Mucosa of descending colon (tissue), 3 donors: ENCODE measurements around the gene RCBTB2. TPM values are rescaled to one million over a fixed set of nuclear protein-coding genes. Genes with fewer than 3 reads are reported as not detected.
"Not testable (repeated sequence)": the region's sequence is repeated elsewhere in the genome, so short reads cannot be mapped to it uniquely, and the experiment has no call there.

Source experiments
- ATAC-seq: fragments of 200-7000 bp; cut with Tn5 transposase; one replicate; pipeline ENCODE4 v1.9.1; 2020; ENCODE audit warnings: mild to moderate bottlenecking, moderate library complexity
- DNase-seq, 3 donors: peaks; one replicate each; pipeline ENCODE4 v3.0.0-alpha.2; 2020
- H3K36me3 ChIP-seq: fragments of 200-600 bp; one replicate; pipeline ENCODE4 v1.8.0; 2021; ENCODE audit warnings: low read depth, mild to moderate bottlenecking
- H3K4me1 ChIP-seq: fragments of 200-600 bp; one replicate; pipeline ENCODE4 v1.8.0; 2021; ENCODE audit warnings: low read depth, mild to moderate bottlenecking
- H3K4me3 ChIP-seq: fragments of 200-600 bp; one replicate; pipeline ENCODE4 v1.8.0; 2021; ENCODE audit warnings: mild to moderate bottlenecking
- H3K9me3 ChIP-seq: fragments of 200-600 bp; one replicate; pipeline ENCODE4 v1.8.0; 2021; ENCODE audit warnings: mild to moderate bottlenecking
- intact Hi-C, 2 donors: fragments of 100-400 bp; cut with DNase I in 1 of 2; cut with micrococcal nuclease in 1 of 2; formaldehyde crosslinking; loops; one replicate each; pipeline versions ENCODE4 v1.11.0 to v1.11.1; 2022; cut with DNase I, micrococcal nuclease
- total RNA-seq, 3 donors: library from RNA; stranded (reverse); fragmentation: NEBNext Ultra II Directional in 2 of 3; extraction: Animal tissue kit (Norgen Biotek cat#: 25700) in 2 of 3; gene quantifications; one replicate each; pipeline versions ENCODE4 v1.2.1 to v1.2.4, GENCODE V29; 2021 to 2023
- TF ChIP-seq, protein P1 (sequence below): fragments of 200-600 bp; IDR thresholded peaks from one replicate; pipeline ENCODE4 v1.8.0; 2022; ENCODE audit warnings: antibody characterized with exemption, mild to moderate bottlenecking
- donor health status: DM: no; HTN: no; CAD: no; lungs with moderate emphysema.
- donor health status: DM: no; HTN: no; CAD: no.
- donor health status: DM: no; HTN: yes; CAD: no.

The RCBTB2 gene
- total RNA-seq, 3 donors from 2014 or later: 4.9 to 10.9 (median 6.7) TPM

DNA sequence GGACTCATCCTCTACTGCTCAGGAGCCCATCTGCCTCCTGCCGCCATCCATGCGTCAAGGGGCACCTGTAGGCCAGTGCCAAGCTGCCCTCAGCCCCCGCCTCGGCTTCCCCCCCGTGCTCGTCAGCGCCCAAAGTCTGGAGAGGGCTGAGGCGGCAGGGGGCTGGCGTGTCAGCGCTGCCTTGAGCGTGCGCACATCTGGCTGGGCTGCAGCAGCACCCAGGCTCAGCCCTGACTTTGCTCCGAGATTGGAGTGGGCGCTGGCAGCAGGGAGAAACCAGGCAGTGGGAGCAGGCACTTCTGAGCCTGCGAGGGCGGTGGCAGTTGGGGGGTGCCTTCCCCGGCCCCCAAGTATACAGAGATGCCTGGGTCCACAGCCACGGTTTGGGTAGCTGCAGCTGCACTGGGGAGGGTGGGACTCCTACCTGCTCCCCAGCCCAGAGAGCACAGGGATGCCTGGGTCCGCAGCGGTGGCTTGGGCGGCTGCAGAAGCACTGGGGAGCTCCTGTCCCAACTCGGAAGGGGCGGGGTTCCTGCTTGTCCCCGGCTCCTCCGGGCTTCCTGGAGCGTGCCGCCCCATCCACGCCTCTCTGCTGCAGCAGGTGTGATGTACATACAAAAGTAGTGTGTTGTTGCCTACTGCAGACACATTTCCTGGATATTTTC, 75.2 kb downstream of the RCBTB2 start:
- Histone ChIP-seq H3K4me3 (no peak overlapping the region), H3K9me3 (no peaks in the 10 kb centered on the region), H3K4me1 (no peaks in the 10 kb centered on the region), H3K36me3 (no peaks in the 10 kb centered on the region)
- peak; percentile 9 for ATAC-seq
- intact Hi-C loops: no loop called here
- TF ChIP-seq, protein P1, sequence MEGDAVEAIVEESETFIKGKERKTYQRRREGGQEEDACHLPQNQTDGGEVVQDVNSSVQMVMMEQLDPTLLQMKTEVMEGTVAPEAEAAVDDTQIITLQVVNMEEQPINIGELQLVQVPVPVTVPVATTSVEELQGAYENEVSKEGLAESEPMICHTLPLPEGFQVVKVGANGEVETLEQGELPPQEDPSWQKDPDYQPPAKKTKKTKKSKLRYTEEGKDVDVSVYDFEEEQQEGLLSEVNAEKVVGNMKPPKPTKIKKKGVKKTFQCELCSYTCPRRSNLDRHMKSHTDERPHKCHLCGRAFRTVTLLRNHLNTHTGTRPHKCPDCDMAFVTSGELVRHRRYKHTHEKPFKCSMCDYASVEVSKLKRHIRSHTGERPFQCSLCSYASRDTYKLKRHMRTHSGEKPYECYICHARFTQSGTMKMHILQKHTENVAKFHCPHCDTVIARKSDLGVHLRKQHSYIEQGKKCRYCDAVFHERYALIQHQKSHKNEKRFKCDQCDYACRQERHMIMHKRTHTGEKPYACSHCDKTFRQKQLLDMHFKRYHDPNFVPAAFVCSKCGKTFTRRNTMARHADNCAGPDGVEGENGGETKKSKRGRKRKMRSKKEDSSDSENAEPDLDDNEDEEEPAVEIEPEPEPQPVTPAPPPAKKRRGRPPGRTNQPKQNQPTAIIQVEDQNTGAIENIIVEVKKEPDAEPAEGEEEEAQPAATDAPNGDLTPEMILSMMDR: no peak
- DNase-seq: no peak

DNA sequence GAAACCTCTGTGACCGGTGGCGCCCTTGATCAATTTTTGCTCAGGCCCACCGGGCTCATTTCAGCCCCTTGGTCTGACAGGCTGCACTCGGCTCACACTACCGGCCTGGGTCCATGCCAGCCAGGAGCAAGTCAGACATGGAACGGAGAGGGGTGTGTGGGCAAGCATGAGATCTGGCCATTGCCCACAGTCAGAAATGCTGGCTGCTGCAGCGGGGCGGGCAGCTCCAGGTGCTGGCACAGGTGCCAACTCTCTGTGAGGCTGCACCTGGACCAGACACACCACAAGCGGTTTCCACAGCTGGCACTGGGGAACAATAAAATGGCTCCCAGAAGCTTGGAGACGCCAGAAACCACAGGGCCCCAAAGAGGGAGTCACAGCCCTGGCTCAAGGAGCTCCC, 76.3 kb downstream of the RCBTB2 start:
- no peak for ATAC-seq
- DNase-seq: no peak
- intact Hi-C loops: no loop called here
- TF ChIP-seq, protein P1: no peak
- no peaks in the 10 kb centered on the region for H3K9me3 ChIP-seq
- no peaks in the 10 kb centered on the region for H3K4me1 ChIP-seq
- H3K4me3 ChIP-seq: no peak overlapping the region
- H3K36me3 ChIP-seq: no peaks in the 10 kb centered on the region

DNA sequence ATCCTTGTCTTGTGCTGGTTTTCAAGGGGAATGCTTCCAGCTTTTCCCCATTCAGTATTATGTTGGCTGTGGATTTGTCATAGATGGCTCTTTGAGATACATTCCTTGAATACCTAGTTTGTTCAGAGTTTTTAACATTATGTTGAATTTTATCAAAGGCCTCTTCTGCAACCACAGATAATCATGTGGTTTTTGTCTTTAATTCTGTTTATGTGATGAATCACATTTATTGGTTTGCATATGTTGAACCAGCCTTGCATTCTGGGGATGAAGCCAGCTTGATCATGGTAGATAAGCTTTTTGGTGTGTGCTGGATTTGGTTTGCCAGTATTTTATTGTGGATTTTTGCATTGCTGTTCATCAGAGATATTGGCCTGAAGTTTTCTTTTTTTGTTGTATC, 81.7 kb downstream of the RCBTB2 start:
- H3K4me1 ChIP-seq, H3K4me3 ChIP-seq, intact Hi-C loops, ATAC-seq, DNase-seq, H3K36me3 ChIP-seq: not testable (repeated sequence)
- peaks cover 17% of the 10 kb centered on the region for H3K9me3 ChIP-seq

DNA sequence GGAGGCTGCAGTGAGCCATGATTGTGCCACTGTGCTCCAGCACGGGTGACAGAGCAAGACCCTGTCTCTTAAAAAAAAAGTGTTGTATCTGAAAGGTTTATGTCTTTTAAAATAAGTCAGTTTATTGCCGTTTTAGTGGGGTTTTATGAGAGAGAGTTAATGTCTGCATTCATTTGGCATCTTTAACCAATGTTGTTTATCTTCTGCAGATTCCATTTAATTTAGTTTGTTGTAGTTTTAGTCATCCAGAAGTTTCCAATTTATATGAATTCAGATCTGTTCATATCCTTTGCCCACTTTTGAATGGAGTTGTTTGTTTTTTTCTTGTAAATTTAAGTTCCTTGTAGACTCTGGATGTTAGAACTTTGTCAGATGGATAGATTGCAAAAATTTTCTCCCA, 83.2 kb downstream of the RCBTB2 start:
- TF ChIP-seq, protein P1: no peak
- ATAC-seq (no peak), DNase-seq (no peak)
- Histone ChIP-seq H3K9me3 (peaks cover 17% of the 10 kb centered on the region), H3K36me3 (no peaks in the 10 kb centered on the region), H3K4me1 (no peaks in the 10 kb centered on the region), H3K4me3 (no peak overlapping the region)
- intact Hi-C loops: no loop called here

DNA sequence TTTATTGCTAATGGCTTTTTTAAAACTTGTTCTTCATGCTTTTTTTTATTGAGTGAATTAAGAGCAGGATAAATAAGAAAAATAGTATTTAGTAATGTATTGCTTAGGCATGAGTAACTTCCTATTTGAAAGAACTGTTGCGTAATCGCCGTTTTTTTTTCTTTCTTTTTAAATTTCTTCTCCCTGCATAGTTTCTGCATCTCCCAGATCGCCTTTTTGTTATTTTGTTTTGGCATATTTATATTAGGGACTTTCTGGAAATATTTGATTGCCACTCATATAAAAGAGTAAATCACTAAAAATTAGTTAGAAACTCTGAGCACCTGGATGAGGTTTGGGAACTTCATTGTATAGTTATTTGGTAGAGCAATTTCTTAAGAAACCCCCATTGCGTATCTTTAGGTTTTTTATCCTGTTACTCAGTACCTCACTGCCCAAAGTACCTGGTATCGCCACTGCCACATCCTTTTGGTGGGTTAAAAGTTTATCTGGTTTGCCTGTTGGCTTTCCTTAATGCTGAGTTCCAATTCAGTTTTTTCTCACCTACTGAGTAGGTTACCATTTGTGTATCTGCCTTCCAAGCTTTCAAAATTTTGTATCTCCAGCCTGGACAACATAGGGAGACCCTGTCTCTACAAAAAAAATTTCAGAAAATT, 83.8 kb downstream of the RCBTB2 start:
- DNase-seq: no peak
- no peak for ATAC-seq
- intact Hi-C loops: no loop called here

More for the DNA sequence above, 83.8 kb downstream of the RCBTB2 start:
- no peaks in the 10 kb centered on the region for H3K36me3 ChIP-seq
- H3K9me3 ChIP-seq: peaks cover 17% of the 10 kb centered on the region
- TF ChIP-seq, protein P1: no peak
- no peak overlapping the region for H3K4me3 ChIP-seq
- H3K4me1 ChIP-seq: no peaks in the 10 kb centered on the region
